ENCODE measurements around the gene PI4KB. TPM values are rescaled to one million over a fixed set of nuclear protein-coding genes. Genes with fewer than 3 reads are reported as not detected.
A peak's percentile ranks its signal among the peaks of the same experiment; 100 is the strongest.

The PI4KB gene
- total RNA-seq, 4 donors from 2014 or later = 68.0 to 147 (median 83.7) TPM

DNA sequence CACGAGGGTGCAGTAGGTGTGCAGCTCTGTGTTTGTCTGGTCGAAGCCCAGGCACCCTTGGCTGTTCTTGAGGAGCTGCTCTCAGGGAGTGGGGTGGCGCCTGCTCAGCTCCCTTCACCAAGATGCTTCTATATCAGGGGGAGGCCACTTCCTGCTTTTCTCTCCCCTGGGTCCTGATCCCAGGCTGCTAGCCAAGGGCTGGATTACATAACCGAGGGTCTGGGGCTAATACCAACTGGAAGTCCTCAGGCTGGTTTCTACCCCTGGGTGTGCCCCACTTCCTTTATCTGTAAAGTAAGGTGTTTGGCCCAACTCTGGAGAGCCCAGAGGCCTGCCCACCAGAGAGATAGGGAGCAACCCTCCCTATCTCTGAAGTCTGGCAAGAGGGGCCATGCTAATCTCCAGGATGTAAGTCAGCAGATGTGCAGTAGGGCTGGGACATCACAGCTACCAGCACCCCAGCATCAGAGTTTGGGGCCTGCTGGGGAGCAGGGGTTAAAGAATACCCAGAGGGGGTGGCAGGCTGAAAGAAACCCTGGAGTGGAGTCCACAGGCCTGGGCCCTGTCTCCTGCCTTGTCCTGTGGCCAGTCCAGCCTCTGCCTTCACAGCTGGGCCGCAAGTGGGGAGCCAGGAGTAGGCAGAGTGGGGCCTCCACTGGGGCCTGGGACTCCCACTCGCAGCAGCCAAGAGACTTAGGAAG is 43.1 kb upstream of the PI4KB start:
- peak overlapping the region in 2 of 4 donors; percentile 69 to 82 for H3K27ac ChIP-seq
- no peak for TF ChIP-seq POLR2A (IDR thresholded peaks at IDR 0.05)
- TF ChIP-seq, protein P1, sequence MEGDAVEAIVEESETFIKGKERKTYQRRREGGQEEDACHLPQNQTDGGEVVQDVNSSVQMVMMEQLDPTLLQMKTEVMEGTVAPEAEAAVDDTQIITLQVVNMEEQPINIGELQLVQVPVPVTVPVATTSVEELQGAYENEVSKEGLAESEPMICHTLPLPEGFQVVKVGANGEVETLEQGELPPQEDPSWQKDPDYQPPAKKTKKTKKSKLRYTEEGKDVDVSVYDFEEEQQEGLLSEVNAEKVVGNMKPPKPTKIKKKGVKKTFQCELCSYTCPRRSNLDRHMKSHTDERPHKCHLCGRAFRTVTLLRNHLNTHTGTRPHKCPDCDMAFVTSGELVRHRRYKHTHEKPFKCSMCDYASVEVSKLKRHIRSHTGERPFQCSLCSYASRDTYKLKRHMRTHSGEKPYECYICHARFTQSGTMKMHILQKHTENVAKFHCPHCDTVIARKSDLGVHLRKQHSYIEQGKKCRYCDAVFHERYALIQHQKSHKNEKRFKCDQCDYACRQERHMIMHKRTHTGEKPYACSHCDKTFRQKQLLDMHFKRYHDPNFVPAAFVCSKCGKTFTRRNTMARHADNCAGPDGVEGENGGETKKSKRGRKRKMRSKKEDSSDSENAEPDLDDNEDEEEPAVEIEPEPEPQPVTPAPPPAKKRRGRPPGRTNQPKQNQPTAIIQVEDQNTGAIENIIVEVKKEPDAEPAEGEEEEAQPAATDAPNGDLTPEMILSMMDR (IDR thresholded peaks at IDR 0.05) = no peak
- H3K4me1 ChIP-seq = peaks cover 0 to 49% (median 6%) of the 10 kb centered on the region in 4 donors
- H3K9me3 ChIP-seq = no peaks in the 10 kb centered on the region
- peaks cover 0 to 32% (median 0%) of the 10 kb centered on the region in 3 donors for H3K36me3 ChIP-seq
- H3K4me3 ChIP-seq = peak overlapping the region in 2 of 4 donors; percentile 62 to 69
- no peaks in the 10 kb centered on the region for H3K27me3 ChIP-seq
- no peak for DNase-seq

DNA sequence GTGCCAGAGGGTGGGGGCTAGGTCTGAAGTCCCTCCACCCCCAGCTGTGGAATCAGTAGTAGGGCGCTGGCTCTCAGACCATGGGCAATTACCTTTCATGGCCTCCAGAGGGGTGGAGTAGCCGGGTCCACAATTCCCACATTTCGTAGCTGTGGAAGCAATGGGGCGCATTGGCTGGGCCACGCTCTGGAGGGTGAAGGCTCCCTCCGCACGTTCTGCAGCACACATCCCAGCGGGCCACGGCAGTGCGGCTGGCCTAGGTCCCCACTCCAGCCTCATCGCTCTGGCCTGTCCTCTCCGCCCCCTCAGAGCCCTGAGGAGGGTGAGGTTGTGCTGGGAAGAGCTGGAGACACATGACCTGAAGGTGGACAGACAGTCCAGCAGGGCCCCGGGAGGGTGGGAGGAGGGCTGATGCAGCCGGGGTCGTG is 42.4 kb upstream of the PI4KB start:
- Histone ChIP-seq H3K4me3 (peak overlapping the region in 2 of 4 donors; percentile 62 to 69), H3K9me3 (no peaks in the 10 kb centered on the region), H3K36me3 (peaks cover 0 to 39% (median 0%) of the 10 kb centered on the region in 3 donors), H3K27me3 (no peaks in the 10 kb centered on the region), H3K27ac (peak overlapping the region in 2 of 4 donors; percentile 69 to 82), H3K4me1 (peaks cover 0 to 49% (median 6%) of the 10 kb centered on the region in 4 donors)
- TF ChIP-seq, protein P1 (IDR thresholded peaks at IDR 0.05) = peak in 3 of 6 experiments; percentile 34 to 39 (median 39)
- no peak for TF ChIP-seq POLR2A (IDR thresholded peaks at IDR 0.05)
- DNase-seq = peak in 1 of 3 donors; percentile 59

GRCh38 chr1:151369302-151369610 is 42.0 kb upstream of the PI4KB start:
- peaks cover 0 to 49% (median 6%) of the 10 kb centered on the region in 4 donors for H3K4me1 ChIP-seq
- H3K9me3 ChIP-seq = no peaks in the 10 kb centered on the region
- peaks cover 0 to 43% (median 0%) of the 10 kb centered on the region in 3 donors for H3K36me3 ChIP-seq
- H3K27me3 ChIP-seq = no peaks in the 10 kb centered on the region
- peak overlapping the region in 1 of 4 donors; percentile 62 for H3K4me3 ChIP-seq
- H3K27ac ChIP-seq = peak overlapping the region in 2 of 4 donors; percentile 69 to 82
- DNase-seq = no peak
- TF ChIP-seq, protein P1 (IDR thresholded peaks at IDR 0.05) = no peak
- TF ChIP-seq POLR2A (IDR thresholded peaks at IDR 0.05) = no peak

- peak overlapping the region in 1 of 4 donors; percentile 62 for H3K4me3 ChIP-seq
- peaks cover 0 to 49% (median 0%) of the 10 kb centered on the region in 3 donors for H3K36me3 ChIP-seq
- peak overlapping the region in 3 of 4 donors; percentile 22 to 82 (median 69) for H3K27ac ChIP-seq
- no peaks in the 10 kb centered on the region for H3K9me3 ChIP-seq
- peak in 2 of 3 donors; percentile 75 to 77 for DNase-seq
- H3K27me3 ChIP-seq = no peaks in the 10 kb centered on the region
- peaks cover 0 to 49% (median 6%) of the 10 kb centered on the region in 4 donors for H3K4me1 ChIP-seq
- TF ChIP-seq, protein P1 (IDR thresholded peaks at IDR 0.05) = no peak
- peak in 1 of 2 donors; percentile 17 for TF ChIP-seq POLR2A (IDR thresholded peaks at IDR 0.05)
Observed at GRCh38 chr1:151368393-151369301, 41.4 kb upstream of the PI4KB start.

GRCh38 chr1:151367658-151368392 is 40.6 kb upstream of the PI4KB start:
- peaks cover 0 to 43% (median 6%) of the 10 kb centered on the region in 4 donors for H3K4me1 ChIP-seq
- no peak overlapping the region for H3K4me3 ChIP-seq
- no peaks in the 10 kb centered on the region for H3K9me3 ChIP-seq
- TF ChIP-seq, protein P1 (IDR thresholded peaks at IDR 0.05) = no peak
- TF ChIP-seq POLR2A (IDR thresholded peaks at IDR 0.05) = no peak
- H3K36me3 ChIP-seq = peaks cover 0 to 54% (median 0%) of the 10 kb centered on the region in 3 donors
- no peaks in the 10 kb centered on the region for H3K27me3 ChIP-seq
- DNase-seq = no peak
- peak overlapping the region in 3 of 4 donors; percentile 22 to 82 (median 69) for H3K27ac ChIP-seq
